Renal cortex interstitium (tissue), 11 donors: ENCODE data around the gene TMEM130. TPM values are rescaled to one million over a fixed set of nuclear protein-coding genes. Genes with fewer than 3 reads are reported as not detected.
A peak's percentile ranks its signal among the peaks of the same experiment; 100 is the strongest.

ENCODE experiments used
- DNase-seq, 11 donors: peaks; one replicate each; pipeline ENCODE4 v3.0.0-alpha.2; 2013; ENCODE audit warnings: low read depth in 9 of 11, low spot score in 4 of 11; ENCODE audit errors: extremely low read depth in 1 of 11
- polyA plus RNA-seq, 3 donors: library from polyadenylated mRNA; unstranded; fragments of 120-200 nt; gene quantifications; one replicate each; pipeline ENCODE4 v1.2.1, GENCODE V29; 2013; ENCODE audit not compliant: insufficient read length in 3 of 3

Gene TMEM130
- polyA plus RNA-seq, 3 donors = 4.8 to 5.9 (median 5.0) TPM

DNA sequence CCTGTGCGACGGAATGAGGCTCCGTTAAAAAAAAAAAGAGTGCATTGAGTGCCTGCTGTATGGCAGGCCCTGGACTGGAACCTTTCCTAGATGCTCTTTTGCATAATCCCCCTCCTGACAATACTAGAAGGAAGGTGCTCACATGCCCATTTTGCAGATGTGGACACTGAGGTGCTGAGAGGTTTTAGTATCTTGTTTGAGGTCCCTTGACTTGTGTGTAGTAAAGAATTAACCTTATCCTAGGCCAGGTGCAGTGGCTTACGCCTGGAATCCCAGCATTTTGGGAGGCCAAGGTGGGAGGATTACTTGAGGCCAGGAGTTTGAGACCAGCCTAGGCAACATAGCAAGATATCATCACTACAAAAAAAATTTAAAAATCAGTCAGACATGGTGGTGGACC lies 46.6 kb downstream of the TMEM130 start:
- DNase-seq = no peak

DNA sequence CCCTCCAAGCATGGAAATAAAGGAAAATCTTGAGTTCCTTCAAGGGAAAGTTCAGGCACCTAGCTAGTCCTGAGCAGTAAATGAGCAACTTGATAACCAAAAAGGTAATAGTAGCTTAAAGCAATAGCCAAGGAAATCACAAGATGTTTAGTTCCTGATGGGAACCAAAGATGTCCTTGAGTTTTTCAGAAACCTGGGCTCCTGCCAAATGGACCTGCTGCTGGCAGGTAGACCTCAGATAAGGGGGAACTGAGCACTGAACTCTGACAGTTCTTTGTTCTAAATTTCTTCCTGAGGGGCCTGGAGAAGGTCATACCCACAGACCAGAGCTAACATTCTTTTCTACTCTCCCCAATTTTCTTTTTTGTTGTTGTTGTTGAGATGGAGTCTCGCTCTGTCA lies 48.5 kb downstream of the TMEM130 start:
- no peak for DNase-seq

DNA sequence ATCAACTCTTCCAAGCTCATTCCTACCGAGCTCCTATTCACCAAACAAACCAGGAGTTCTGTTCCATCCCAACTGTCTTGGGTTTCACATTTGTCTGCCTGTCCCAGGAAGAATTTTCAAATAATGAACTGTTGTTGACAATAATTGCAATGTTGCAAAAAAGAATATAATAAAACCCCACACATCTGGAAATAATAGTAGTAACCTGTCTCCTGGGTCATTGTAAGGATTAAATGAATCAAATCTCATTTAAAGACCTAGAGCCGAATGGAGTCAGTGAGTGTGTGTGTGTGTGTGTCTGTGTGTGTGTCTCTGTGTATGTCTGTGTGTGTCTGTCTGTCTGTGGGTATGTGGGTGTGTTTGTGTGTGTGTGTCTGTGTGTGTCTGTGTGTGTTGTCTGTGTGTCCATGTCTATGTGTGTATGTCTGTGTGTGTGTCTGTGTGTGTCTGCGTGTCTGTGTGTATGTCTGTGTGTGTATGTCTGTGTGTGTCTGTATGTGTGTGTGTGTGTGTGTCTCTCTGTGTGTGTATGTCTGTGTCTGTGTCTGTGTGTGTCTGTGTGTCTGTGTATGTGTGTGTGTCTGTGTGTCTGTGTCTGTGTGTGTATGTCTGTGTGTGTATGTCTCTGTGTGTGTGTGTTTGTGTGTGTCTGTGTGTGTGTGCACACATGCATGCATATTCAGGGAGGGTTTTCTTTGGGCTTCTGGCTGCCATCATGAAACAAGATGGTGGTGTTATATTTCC lies 52.7 kb downstream of the TMEM130 start:
- DNase-seq = no peak

DNA sequence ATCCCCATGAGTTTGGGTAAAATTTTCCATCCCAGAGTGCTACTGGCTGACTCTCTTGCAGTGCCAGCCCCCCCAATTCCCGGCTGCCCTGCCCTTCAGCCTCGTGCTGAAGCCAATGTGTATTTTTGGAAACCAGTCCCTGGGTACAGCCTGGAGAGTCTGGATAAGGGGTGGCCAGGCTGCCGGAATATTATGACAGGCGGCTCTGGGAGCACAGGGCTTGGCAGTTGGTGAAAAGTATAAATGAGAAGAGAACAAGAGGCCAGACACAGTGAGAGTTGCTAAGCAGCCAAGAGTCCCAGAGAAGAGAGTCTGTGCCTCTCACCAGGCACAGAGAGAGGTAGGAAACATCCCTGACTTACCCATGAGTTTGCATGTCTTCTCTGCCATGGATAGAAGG lies 53.6 kb downstream of the TMEM130 start:
- DNase-seq = no peak

DNA sequence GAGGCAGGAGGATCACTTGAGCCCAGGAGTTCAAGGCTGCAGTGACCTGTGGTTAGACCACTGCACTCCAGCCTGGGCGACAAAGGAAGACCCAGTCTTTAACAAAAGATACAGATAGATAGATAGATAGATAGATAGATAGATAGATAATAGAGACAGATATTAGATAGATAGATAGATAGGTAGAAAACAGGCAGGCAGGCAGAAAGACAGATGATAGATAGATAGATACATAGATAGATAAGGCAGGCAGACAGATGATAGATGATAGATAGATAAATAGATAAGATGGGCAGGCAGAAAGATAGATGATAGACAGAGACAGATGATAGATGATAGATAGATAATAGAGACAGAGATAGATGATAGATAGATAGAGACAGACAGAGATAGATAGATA lies 54.5 kb downstream of the TMEM130 start:
- no peak for DNase-seq

DNA sequence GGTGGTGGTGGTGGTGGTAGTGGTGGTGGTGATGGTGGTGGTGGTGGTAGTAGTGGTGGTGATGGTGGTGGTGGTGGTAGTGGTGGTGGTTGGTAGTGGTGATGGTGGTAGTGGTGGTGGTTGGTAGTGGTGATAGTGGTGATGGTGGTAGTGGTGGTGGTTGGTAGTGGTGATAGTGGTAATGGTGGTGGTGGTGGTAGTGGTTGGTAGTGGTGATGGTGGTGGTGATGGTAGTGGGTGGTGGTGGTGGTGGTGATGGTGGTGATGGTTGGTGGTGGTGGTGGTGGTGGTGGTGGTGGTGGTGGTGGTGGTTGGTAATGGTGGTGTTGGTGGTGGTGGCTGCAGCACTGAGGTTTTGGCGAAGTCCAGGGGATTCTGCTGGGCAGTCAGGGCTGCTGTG lies 58.5 kb downstream of the TMEM130 start:
- no peak for DNase-seq

DNA sequence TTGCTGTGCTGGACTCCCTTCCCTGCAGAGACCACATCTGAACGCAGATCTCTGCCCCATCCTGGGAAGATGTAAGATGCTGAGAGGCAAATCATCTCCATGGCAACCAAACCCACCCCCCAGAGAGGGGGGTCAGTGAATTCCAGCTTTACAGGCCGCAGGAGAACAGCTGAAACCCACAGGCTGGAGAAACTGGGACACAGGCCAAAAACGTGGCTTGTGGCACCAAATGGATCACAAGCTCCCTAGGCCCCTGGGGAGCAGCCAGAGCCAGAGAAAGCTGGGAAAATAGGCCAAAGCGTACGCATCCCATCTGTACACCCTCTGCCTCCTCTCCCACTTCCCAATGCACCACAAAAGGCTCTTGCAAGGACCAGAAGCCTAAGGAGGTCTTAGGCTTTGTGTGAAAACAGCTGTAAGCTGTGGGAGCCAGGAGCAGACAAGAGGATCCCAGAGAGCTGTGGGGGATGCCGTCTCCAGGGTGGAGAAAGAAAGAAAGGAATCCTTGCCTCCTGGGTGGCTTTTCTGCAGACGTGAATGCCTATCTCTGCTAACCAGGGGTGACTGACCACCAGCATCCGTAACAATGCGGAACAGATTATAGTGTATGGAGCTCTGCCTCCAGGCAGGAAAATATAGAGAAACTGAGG lies 59.5 kb downstream of the TMEM130 start:
- DNase-seq = peak in 3 of 11 donors; percentile 11 to 28 (median 12)

DNA sequence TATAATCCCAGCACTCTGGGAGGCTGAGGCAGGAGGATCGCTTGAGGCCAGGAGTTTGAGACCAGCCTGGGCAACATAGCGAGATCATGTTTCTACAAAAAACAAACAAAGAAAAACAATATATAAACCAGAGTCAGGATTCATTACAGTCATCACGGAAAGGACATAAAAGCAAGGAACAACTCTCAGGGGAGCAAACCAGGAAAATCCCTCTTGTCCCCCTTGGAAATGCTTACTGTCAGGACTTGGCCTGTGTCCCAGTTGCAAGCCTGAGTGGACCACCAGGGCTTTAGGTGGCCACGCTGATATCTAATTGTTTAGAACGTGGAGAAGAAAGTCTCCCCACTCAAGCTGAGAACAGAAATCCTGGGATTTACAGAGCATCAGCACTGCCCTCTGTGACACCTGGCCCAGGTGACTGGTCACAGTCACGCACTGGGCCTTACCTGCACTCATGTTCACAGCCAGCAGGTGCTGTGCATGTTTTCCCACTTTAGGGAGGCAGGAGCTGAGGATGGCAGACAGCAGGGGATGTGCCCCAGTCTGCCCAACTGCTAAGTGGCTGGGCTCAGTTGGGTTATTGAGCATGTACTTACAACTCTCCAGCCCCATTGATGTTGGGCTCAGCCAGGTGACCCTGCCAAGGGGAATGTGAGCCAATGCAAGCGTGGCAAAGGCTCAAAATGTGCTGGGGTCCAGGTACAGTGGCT lies 60.9 kb downstream of the TMEM130 start:
- no peak for DNase-seq

DNA sequence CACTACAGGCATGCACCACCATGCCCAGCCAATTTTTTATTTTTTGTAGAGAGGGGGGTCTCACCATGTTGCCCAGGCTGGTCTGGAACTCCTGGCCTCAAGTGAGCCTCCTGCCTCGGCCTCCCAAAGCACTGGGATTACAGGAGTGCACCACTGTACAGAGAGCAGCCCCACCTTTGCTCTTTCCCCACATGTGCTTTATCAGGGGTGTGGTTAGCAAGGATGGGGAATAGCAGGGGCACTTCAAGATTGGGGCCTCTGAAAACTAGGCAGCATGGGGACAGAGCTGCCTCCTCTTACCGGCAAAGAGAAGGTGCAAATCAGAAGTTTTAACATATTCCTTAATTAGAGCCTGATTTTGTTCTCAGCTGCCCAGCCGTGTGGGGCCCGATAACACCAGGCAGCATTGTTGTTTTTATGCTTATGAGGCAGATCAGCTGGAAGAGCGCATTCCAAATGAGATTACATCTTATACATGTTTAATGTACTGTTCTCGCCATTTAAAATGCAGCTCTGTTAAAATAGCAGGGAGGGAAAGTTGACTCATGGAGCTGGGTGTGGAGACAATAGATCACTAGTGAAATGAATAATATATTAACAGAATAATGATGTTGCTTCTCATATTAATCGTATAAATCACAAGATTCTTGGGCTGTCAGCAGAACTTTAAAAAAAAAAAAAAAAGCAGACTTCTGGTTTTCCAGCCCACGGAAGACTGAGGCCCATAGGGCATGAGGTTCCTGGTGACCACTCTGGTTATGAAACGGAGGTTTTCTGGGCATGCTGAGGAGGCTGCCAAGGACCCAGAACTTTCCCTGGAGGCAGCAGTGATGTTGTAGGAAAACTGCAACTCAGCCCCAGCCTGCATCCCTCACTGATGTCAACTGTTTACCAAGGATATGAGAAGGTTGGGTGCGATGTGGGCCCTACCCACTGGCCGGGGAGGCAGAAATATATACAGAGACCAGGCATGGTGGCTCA lies 62.5 kb downstream of the TMEM130 start:
- DNase-seq = peak in 3 of 11 donors; percentile 20 to 22 (median 22)

DNA sequence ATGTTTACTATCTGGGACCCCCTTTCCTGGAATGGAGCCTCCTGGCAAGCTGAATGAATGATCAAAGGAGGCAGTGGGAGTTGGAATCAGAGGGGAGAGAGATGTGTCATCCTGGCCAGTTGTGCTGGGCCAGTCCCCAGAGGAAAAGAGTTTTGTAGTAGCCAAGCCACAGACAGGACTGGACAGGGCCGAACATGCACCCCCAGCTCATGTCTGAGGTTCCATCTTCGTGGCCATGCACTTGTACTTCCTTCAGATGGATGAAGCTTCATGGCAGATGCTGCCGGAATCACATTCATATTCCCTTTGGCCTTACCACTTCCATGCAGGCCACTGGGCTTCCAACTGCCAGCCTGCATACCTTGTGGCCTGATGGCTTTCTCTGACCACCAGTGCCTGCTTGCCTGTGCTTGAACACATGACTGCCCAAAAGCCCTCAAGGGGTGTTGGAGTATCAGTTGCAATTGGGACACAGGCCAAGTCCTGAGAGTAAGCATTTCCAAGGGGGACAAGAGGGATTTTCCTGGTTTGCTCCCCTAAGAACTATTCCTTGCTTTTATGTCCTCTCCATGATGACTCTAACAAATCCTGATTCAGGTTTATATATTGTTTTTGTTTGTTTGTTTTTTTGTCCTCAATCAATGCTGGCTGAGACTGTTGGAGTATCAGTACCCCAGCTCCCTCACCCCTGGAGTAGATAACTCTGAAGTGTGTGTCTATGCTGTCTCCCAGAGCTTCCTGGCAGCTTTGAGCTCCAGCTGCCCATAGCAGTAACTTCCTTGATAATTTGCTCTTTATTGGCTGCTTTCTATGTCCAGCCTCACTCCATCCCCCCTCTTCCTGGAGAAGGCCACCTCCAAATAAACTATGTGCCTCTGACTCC lies 63.6 kb downstream of the TMEM130 start:
- no peak for DNase-seq

DNA sequence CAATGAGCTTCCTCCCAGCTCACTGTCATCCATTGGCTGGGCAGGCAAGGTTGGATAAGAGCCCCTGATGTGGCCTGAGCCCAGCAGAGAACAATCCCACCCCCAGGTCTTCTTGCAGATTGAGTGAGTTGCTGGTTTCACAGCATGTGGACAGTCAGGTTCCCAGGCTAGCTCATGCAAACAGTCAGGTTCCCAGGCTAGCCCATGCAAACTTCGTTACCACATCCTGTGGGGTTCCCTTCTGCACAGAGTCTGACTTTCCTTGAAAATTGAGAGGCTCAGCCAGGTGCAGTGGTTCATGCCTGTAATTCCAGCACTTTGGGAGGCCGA lies 67.1 kb downstream of the TMEM130 start:
- DNase-seq = no peak

DNA sequence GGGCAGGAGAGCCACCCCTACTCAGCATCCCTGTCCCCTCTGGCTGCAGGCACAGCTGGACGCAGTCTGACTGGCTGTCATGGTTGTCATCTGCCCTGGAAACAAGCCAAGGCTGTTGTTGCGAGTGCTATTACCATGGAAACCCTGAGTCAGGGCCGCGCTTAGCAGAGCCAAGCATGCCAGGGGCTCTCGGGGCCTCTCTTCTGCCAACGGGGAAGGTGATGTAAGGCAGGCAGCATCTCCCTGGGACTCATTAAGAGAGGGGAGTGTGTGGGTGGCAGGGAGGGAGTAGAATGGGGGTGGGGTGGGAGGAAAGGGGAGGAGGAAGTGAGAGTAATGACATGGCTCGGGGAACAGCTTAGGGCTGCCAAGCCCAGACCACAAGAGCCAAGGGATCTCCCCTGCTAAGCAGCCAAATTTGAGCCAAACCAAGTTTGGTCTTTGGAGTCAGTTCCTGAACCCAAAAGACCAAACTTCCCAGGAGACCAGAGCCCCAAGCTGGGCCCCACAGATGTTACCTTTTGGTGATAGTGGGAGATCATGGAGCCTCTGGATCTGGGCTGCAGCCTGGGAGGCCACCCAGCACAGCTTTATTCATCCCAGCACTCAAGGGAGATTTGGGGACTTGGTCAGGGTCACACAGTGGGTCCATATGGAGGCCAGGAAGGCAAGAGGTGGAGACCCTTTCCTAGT lies 67.6 kb downstream of the TMEM130 start:
- peak; percentile 55 to 86 (median 76) for DNase-seq

DNA sequence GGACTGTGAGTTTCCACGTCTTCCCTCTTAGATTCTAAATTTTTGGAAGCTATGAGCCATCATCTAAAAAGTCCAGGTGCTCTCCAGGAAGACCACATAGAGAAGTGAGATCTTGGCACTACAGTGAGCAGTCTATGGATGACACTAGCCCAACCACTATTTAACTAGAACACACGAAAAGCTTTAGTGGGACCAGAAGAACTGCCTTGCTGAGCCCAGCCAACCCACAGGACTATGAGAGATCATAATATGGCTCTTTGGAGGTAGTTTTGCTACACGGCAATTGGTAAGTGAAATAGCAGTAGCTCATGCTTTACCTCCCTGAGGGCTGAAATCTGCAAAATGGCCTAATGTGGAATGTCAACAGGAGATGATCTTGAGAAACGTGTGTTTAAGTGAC lies 68.8 kb downstream of the TMEM130 start:
- no peak for DNase-seq

DNA sequence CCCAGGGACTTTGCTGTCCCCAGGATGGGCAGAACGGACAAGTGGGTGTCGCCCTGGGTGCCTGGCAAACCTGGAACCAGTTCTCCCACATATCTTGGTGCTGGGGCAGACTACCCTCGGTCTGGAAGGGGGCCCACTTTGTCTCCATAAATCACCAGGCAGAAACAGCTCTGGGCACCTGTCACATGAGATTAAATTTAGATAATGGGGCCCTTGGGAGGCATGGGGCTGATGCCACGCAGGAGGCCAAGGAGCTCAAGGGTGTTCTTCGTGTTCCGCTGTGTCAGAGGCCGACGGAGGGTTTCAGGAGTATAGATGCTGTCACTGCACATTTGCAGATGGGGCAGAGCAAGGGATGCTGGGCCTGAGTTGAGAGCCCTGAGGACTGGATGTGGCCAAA lies 72.7 kb downstream of the TMEM130 start:
- no peak for DNase-seq
